CD4-positive, alpha-beta T cell treated with Interleukin-1 beta for 1 hour (primary cell): ENCODE data around the gene TCF20.

ENCODE experiments used
- DNase-seq, 2 donors: peaks; one replicate each; pipeline ENCODE4 v3.0.0-alpha.2; 2020 to 2022

The TCF20 gene

DNA sequence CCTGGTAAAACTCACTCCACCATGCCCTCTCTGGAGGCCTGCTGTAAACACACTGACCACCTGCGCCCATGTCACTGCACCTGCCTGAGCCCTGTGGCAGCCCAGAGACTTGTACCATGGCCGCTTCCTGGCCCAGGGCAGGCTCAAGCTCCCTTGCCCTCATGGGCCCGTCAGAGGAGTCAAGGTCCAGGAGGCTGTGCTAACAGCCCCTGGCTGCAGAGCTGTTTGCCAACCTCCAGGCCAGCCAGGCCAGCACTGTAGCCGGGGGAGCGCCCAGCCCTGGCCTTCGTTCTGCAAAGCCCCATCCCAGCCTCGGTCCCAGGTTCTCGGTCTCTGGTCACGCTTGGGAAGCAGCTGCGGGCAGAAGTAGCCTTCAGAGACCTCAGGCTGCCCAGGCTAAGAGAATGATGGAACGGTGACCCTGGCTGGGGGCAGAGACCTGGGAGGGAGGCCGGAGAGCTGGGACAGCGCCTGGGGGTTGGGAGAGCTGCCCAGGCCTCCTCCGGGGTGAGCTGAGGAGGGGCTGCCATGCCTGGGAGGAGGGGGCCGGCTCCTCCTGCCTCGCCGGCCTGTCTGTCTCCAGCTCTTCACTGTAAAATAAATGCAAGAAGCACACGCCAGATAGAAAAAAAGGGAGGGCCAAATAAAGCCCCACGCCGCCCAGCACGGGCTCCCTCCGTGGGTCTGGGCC is 11.9 kb upstream of the TCF20 start:
- DNase-seq, result no peak

DNA sequence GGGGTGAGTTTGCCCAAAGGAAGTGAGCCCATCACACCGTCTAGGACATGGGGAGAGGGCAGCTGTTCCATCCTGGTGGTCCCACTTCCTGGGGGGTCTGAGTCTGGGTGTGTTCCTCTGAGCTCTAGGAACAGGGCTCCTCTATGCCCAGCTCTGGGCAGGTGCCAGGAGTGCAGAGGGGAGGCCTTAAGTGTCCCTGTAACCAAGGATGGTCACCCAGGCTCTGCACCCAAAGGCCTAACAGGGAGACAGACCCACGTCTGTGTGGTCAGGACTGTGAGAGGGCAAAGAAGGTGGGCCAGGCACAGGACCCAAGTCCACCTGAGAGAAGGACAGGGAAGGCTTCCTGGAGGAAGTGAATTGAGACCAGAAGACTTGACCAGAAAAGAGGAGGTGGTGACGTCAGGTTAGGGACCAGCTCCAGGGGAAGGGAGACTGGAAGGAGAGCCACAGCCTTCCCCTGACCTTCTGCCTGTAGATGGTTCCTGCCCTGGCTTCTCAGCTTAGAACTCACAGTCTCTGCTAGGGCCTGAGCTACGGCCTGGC is 11.3 kb upstream of the TCF20 start:
- no peak for DNase-seq

GRCh38 chr22:42281284-42281683 is 10.8 kb upstream of the TCF20 start:
- no peak for DNase-seq

DNA sequence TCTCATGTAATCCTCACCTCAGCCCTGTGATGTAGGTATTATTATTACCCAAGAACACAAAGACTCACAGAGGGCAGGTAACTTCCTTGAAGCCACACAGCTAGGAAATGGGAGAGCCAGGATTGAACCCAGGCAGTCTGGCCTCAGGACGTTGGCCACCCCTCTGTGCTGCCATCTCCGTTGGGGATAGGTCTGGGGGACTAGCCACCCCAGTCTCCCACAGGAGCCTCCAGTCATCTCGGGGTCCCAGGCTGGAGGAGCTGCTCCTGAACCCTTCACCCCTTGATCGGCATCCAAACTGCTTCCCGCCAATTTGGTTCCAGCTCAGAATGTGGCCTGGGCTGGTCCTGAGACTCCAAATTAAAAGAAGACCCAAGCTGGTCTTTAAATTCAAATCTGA is 10.4 kb upstream of the TCF20 start:
- no peak for DNase-seq

DNA sequence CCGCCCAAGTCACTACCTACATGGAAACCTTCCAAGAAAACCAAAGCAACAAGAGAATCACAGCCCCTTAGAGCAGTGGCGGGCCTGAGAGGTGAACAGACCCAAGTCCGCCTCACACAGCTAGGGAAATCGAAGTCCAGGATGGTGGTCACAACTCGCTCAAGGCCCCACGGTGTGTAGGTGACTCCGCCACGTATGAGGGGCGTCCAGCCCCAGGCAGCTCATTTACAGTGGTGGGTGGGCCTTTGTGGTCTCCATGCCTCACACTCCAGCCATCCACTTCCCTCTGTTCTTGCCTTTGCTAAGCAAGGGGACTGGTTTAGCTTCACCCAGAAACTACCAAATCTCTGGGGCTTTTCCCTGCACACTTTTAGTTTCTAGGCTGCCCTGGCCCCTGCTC is 9.7 kb upstream of the TCF20 start:
- no peak for DNase-seq

DNA sequence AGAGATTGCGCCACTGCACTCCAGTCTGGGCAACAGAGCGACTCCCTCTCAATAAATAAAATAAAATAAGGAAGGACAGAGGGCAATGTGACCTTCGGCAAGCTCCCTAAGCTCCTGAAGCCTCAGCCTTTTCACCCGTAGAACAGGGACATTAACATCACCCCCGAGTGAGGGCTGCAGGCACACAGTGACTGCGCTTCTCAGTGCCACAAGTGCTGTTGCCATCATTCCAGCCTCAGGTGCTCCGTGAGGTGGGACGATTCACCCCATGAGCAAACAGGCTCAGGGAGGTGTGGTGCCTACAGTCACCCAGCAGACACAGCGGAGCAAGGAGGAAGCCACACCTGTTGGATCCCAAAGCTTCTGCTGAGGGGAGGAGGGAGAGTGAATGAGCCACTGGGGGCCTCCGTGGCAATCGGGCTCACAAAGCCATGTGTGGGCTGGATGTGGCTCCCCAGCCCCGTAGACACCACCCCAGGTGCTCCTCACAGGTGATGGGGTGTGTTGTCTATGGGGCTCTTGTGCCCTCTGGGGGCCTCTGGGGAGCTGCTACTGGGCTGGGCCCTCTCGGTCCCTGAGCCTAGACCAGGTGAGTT is 9.1 kb upstream of the TCF20 start:
- DNase-seq, result no peak

DNA sequence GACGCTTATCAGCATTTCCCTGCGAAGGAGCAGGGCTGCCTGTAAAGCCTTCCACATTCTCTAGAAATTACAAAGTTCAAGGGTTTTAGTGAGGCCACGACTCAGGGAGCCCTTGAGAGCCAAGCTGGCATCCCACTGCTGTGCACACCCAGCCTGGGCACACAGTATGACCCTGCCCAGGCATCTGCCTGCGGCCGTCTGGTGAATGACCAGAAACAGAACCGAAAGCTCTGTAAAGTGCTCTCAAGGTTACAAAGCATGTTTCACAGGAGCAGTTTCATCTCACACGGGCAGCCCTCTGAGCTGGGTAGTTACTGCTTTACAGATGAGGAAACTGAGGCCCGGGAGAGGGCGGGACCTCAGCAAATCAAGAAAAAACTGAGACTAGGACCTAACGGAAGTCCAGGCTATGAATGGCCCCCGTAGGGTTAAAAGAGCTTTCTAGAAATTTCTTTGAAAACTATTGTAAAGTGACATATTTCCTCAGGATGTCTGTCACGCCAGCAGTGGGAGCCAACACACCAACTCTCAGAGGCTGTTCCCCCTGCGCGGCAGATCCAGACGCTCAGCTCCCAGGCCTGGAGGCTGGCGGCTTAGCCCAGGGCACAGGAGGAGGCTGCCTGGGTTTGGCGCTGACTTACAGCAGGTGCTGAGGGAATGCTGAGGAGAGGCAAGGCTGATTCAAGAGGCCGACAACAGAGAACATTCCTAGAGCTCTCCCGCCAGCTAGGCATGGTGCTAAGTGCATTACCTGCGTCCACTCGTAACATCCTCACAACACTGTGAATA is 7.7 kb upstream of the TCF20 start:
- peak in 1 of 2 donors; percentile 32 for DNase-seq

- DNase-seq, result no peak
Observed at GRCh38 chr22:42277232-42277753, 6.8 kb upstream of the TCF20 start.

- DNase-seq, result no peak
Observed at GRCh38 chr22:42275970-42276369, 5.5 kb upstream of the TCF20 start.

DNA sequence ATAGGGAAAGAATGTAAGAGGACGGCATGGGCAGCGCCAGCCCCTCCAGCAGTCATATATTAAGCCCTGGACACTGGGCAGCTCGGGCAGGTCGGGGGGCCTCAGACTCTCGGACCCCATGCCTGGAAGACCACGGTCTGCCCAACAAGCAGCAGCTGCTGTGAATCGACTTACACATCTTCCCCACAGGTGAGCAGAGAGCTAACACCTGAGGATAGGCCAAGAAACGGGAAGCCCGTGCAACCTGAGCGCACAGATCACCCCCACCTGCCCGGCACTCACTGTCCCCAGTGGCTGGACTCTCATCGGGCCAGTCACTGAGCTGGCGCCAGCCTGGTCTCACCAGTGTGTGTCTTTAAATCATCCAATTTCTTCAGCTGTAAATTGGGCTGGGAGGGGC is 4.7 kb upstream of the TCF20 start:
- DNase-seq, result no peak

DNA sequence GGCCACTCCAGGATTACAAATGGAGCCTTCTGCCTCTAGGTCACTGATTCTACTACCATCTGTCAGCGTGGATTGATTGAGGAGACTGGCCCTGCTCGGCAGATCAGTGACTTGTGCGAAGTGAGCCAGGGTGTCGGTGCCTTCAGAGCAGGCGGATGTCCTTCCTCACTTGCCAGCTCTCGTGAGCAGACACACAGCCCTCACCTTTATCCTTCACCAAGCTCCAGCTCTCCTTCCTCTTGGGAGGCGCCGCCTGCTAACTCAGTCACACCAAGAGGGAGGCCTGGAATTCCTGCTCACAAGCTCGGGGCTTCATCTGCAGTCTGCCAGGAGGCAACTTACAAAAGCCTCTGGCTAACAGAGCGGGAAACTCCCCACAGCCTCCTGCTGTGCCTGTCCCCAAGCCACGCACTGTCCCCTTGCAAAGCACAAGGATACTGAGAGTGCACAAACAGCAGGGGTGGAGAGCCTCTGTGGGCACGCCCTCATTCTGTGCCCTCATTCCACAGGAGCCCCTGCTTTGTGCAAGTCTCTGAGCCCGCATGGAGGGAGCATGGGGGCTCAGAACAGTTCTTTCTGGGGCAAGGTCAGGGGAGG is 3.5 kb upstream of the TCF20 start:
- no peak for DNase-seq

DNA sequence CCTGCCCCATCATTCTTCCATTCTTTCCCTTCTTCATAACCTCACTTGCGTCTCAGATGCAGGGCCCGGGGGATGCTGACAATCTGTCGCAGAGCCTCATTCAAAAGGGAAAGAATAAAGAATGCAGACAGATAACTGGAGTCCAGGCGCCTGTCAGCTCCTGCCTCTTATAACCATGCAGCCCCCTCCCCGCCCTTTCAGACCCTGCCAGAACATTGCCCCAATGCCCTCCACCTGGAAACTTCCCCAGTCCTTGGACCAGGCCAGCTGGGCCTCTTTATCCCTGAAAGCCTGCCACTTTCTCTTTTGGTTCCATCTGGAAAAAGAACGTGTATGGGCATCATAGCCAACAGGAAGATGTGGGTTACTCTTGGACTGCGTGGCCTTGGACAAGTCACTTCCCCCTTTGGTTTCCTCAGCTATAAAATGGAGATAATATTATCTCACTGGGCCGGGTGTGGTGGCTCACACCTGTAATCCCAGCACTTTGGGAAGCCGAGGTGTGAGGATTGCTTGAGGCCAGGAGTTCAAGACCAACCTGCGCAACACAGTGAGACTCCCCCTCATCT is 2.1 kb upstream of the TCF20 start:
- no peak for DNase-seq

- no peak for DNase-seq
Observed at GRCh38 chr22:42271906-42272305, 1.5 kb upstream of the TCF20 start.

DNA sequence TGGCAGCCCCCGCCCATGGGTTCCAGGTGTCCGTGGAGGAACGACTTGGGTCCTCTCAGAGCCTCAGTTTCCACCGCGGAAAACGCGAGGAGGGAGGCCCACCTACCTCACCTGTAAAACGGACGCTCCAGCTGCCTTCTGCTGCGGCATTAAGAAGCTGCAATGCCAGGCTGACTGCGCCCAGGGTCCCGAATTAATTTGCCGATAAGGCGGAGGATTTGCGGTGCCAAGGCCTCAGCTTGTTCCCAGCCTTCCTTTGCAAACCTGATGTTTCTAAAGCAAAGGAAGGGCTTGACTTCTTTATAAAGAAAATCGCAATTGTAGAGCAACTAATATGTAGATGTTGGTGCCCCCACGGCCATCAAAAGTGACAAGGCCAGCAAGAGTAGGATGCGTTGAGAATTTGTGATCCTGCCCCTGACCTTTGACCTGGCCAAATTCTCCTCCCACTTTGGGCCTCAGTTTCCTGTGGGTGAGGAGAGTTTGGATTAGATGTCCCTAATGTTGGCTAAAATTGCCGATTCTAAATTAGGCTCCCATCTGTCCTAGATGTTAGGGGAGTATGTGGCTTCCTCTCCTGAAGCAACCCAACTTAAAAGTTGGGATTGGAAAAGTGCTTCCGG is 849 bp upstream of the TCF20 start:
- DNase-seq, result no peak

- DNase-seq, result no peak
Observed at GRCh38 chr22:42270176-42270509, 310 bp downstream of the TCF20 start.

DNA sequence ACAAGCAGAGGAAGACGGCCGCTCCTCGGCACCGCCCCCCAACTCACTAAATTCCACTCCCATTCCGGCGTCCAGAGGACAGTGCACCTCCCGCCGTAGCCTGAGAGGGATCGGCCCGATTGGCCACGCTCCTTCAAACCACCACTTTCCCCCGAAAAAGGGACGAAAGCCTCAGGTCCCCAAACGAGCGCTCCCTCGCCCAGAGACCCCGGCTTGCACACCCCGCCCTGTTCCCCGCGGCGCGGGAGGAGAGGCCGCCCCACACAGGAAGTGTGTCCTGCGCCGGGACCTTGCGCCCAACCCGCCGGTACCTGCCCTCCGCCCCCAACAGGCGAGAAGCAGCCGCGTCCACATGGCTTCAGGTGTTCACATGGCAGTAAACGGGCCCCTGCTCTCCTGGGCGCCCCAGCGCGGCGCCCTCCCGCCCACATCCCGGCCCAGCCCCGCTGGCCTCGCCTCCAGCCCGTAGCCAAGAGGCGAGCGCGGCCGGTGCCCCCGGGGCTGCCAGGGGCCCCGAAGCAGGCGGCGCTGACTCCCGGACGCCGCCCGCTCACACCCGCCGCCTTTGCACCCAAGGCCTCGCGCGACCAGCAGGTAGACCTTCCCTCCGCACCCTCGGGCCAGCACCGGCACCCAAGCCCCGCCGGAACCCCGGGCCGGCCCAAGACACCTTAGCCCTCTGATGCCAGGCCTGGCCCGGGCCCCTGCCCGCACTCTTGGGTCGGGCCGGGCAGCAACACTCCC is 849 bp downstream of the TCF20 start:
- DNase-seq, result peak; percentile 63 to 72

GRCh38 chr22:42268852-42269410 is 1.5 kb downstream of the TCF20 start:
- no peak for DNase-seq

- DNase-seq, result no peak
Observed at GRCh38 chr22:42265321-42265720, 5.1 kb downstream of the TCF20 start.

- no peak for DNase-seq
Observed at GRCh38 chr22:42263944-42264343, 6.5 kb downstream of the TCF20 start.

GRCh38 chr22:42262964-42263363 is 7.5 kb downstream of the TCF20 start:
- no peak for DNase-seq

GRCh38 chr22:42261296-42261695 is 9.2 kb downstream of the TCF20 start:
- DNase-seq, result no peak
